Islet precursor cell (in vitro differentiated cells): ENCODE measurements around the gene CCDC112.
A peak's percentile ranks its signal among the peaks of the same experiment; 100 is the strongest.
"Not testable (repeated sequence)": the region's sequence is repeated elsewhere in the genome, so short reads cannot be mapped to it uniquely, and the experiment has no call there.

Source experiments
- DNase-seq: peaks from one replicate; pipeline ENCODE4 v3.0.0-alpha.2; 2018

CCDC112 gene

GRCh38 chr5:115296124-115297022 lies at the start of gene CCDC112:
CCDC112 (minus strand) TSS chr5:115296654; CDS start chr5:115296543, 111 bp downstream.
- DNase-seq = peak; percentile 87

GRCh38 chr5:115345344-115345743 lies 48.9 kb upstream of the CCDC112 start:
- DNase-seq = no peak

- DNase-seq = no peak
Observed at GRCh38 chr5:115343855-115344254, 47.4 kb upstream of the CCDC112 start.

GRCh38 chr5:115342590-115343377 lies 46.3 kb upstream of the CCDC112 start:
- no peak for DNase-seq

- DNase-seq = no peak
Observed at GRCh38 chr5:115341745-115342144, 45.3 kb upstream of the CCDC112 start.

GRCh38 chr5:115338851-115339250 lies 42.4 kb upstream of the CCDC112 start:
- DNase-seq = no peak

GRCh38 chr5:115337882-115338281 lies 41.4 kb upstream of the CCDC112 start:
- no peak for DNase-seq

GRCh38 chr5:115336964-115337363 lies 40.5 kb upstream of the CCDC112 start:
- no peak for DNase-seq

GRCh38 chr5:115336201-115336720 lies 39.8 kb upstream of the CCDC112 start:
- no peak for DNase-seq

GRCh38 chr5:115335301-115335700 lies 38.8 kb upstream of the CCDC112 start:
- DNase-seq = no peak

- no peak for DNase-seq
Observed at GRCh38 chr5:115333164-115333563, 36.7 kb upstream of the CCDC112 start.

GRCh38 chr5:115330830-115331229 lies 34.4 kb upstream of the CCDC112 start:
- DNase-seq = no peak

GRCh38 chr5:115329475-115329874 lies 33.0 kb upstream of the CCDC112 start:
- DNase-seq = no peak

- DNase-seq = not testable (repeated sequence)
Observed at GRCh38 chr5:115328617-115329274, 32.3 kb upstream of the CCDC112 start.

GRCh38 chr5:115325296-115325959 lies 29.0 kb upstream of the CCDC112 start:
- DNase-seq = no peak

GRCh38 chr5:115324021-115324420 lies 27.6 kb upstream of the CCDC112 start:
- no peak for DNase-seq

- DNase-seq = no peak
Observed at GRCh38 chr5:115322729-115323128, 26.3 kb upstream of the CCDC112 start.

GRCh38 chr5:115321309-115321708 lies 24.9 kb upstream of the CCDC112 start:
- peak; percentile 82 for DNase-seq

GRCh38 chr5:115320515-115320914 lies 24.1 kb upstream of the CCDC112 start:
- DNase-seq = no peak

- no peak for DNase-seq
Observed at GRCh38 chr5:115320006-115320405, 23.6 kb upstream of the CCDC112 start.

GRCh38 chr5:115319007-115319406 lies 22.6 kb upstream of the CCDC112 start:
- DNase-seq = no peak

- no peak for DNase-seq
Observed at GRCh38 chr5:115317736-115318135, 21.3 kb upstream of the CCDC112 start.

GRCh38 chr5:115317320-115317719 lies 20.9 kb upstream of the CCDC112 start:
- DNase-seq = no peak
